PC-9 (cell line): ENCODE data around the gene RNH1. TPM values are rescaled to one million over a fixed set of nuclear protein-coding genes. Genes with fewer than 3 reads are reported as not detected.
A peak's percentile ranks its signal among the peaks of the same experiment; 100 is the strongest.

Experiments used
- Bru-seq: library from RNA; stranded (reverse); fragments of 400-500 nt; gene quantifications from one replicate; lab custom pipeline; 2021; lab: Mats Ljungman, UMichigan
- BruChase-seq, 2 experiments: library from RNA; stranded (reverse); fragments of 400-500 nt; gene quantifications; one replicate each; lab custom pipeline; 2021; lab: Mats Ljungman, UMichigan
- BruUV-seq: library from RNA; stranded (reverse); fragments of 400-500 nt; replicated peaks from 2 replicates; lab custom pipeline; 2021; lab: Mats Ljungman, UMichigan
- CTCF ChIA-PET: fragments of 300-600 bp; sonication (Branson Sonifier 250); formaldehyde crosslinking; loops from one replicate; lab custom pipeline; 2022; ENCODE audit warnings: antibody characterized with exemption; lab: Charles Lee
- POLR2A ChIA-PET: fragments of 300-600 bp; sonication (Branson Sonifier 250); formaldehyde crosslinking; loops from one replicate; lab custom pipeline; 2022; ENCODE audit warnings: antibody characterized with exemption; ENCODE audit not compliant: unreplicated experiment; lab: Charles Lee
- DNase-seq, 2 experiments: peaks; one replicate each; pipeline versions ENCODE4 v3.0.0 to v3.0.0-alpha.2; 2015 to 2022; ENCODE audit warnings: mixed read lengths in 1 of 2
- H2AFZ ChIP-seq: fragments of 200-600 bp; sonication (generic); 2 replicates; pipeline ENCODE4 v1.8.1; 2017; ENCODE audit warnings: antibody characterized with exemption
- H3F3A ChIP-seq: fragments of 200-600 bp; sonication (generic); 2 replicates; pipeline ENCODE4 v1.8.1; 2017; ENCODE audit warnings: antibody characterized with exemption, mild to moderate bottlenecking, low read depth; ENCODE audit not compliant: insufficient read depth
- H3K27ac ChIP-seq: fragments of 200-600 bp; sonication (generic); 2 replicates; pipeline ENCODE4 v1.6.1; 2016; ENCODE audit warnings: mixed run types
- H3K27me3 ChIP-seq: fragments of 200-600 bp; sonication (generic); 2 replicates; pipeline ENCODE4 v1.6.1; 2016; ENCODE audit warnings: low read depth, mixed run types; ENCODE audit not compliant: insufficient read depth
- H3K36me3 ChIP-seq: fragments of 200-600 bp; sonication (generic); 2 replicates; pipeline ENCODE4 v1.6.1; 2016; ENCODE audit warnings: low read depth, mixed run types
- H3K4me1 ChIP-seq: fragments of 200-600 bp; sonication (generic); replicated peaks from 2 replicates; pipeline ENCODE4 v1.6.1; 2016; ENCODE audit warnings: mixed run types; ENCODE audit not compliant: insufficient read depth
- H3K4me2 ChIP-seq: fragments of 200-600 bp; sonication (generic); 2 replicates; pipeline ENCODE4 v1.6.1; 2017; ENCODE audit warnings: mixed run types
- H3K4me3 ChIP-seq: fragments of 200-600 bp; sonication (generic); 2 replicates; pipeline ENCODE4 v1.6.1; 2016; ENCODE audit warnings: mixed run types
- H3K79me2 ChIP-seq: fragments of 200-600 bp; sonication (generic); 2 replicates; pipeline ENCODE4 v1.6.1; 2017; ENCODE audit warnings: low read depth, mixed run types
- H3K9me2 ChIP-seq: fragments of 200-600 bp; sonication (generic); 2 replicates; pipeline ENCODE4 v1.8.1; 2017; ENCODE audit warnings: mild to moderate bottlenecking; ENCODE audit not compliant: insufficient read depth
- H3K9me3 ChIP-seq: fragments of 200-600 bp; sonication (generic); 2 replicates; pipeline ENCODE4 v1.8.1; 2016; ENCODE audit warnings: low read depth; ENCODE audit not compliant: insufficient read depth
- H4K20me1 ChIP-seq: fragments of 200-600 bp; sonication (generic); 2 replicates; pipeline ENCODE4 v1.8.1; 2017; ENCODE audit not compliant: insufficient read depth
- CTCF ChIP-seq: fragments of 200-600 bp; sonication (generic); conservative IDR thresholded peaks from 2 replicates; pipeline ENCODE4 v1.6.1; 2017; ENCODE audit warnings: mixed run types, antibody characterized with exemption, mild to moderate bottlenecking, moderate library complexity
- EZH2 ChIP-seq: fragments of 200-600 bp; sonication (generic); IDR thresholded peaks from 2 replicates; pipeline ENCODE4 v1.8.0; 2017; ENCODE audit warnings: antibody characterized with exemption, low read depth
- intact Hi-C: fragments of 100-400 bp; cut with micrococcal nuclease; formaldehyde crosslinking; loops from one replicate; pipeline ENCODE4 v1.10.0; 2022; ENCODE audit not compliant: unreplicated experiment
- long read RNA-seq: library from polyadenylated mRNA; stranded (forward); transcript quantifications from one replicate; pipeline ENCODE4 v2.0.0, GENCODE V29; 2022
- total RNA-seq: library from RNA; stranded (reverse); gene quantifications from 2 replicates; pipeline ENCODE4 v1.2.3, GENCODE V29; 2021

The RNH1 gene
- total RNA-seq (87.8 and 104 TPM in 2 replicates), Bru-seq, nascent RNA (percentile 60 among the genes with signal in this experiment), BruChase-seq, experiment 1, labeled RNA remaining after a 2-hour chase (percentile 61 among the genes with signal in this experiment), BruChase-seq, experiment 2, labeled RNA remaining after a 6-hour chase (percentile 86 among the genes with signal in this experiment)
- long read RNA-seq, transcript RNH1-206 (10 exons, 1,725 nt), result minor isoform, 64 of 244 reads
- long read RNA-seq, transcript RNH1-203 (10 exons, 1,722 nt), result major isoform, 94 of 244 reads
- long read RNA-seq, transcript RNH1-204 (10 exons, 1,864 nt), result minor isoform, 18 of 244 reads
- long read RNA-seq, transcript RNH1-202 (10 exons, 1,791 nt), result minor isoform, 45 of 244 reads
- long read RNA-seq, partial matches to known transcripts, result 8 of 244 reads
- long read RNA-seq, other reads (novel, unspliced or antisense), result 11 of 244 reads

GRCh38 chr11:506995-507726 lies at the start of gene RNH1:
Gene RNH1, minus strand, starts transcription at chr11:507242. Its CDS starts 5,080 bp downstream, at chr11:502162.
- Histone ChIP-seq H2AFZ (peak within 1 kb of the TSS; percentile 89), H3K79me2 (peaks cover 31% of the 10 kb centered on the region)

GRCh38 chr11:555780-556661 lies 49.0 kb upstream of the RNH1 start:
- H3K4me3 ChIP-seq, result no peak overlapping the region
- H3K9me3 ChIP-seq, result no peaks in the 10 kb centered on the region
- intact Hi-C loops, result no loop called here
- POLR2A ChIA-PET, result no interaction called here
- no peaks in the 10 kb centered on the region for H3K79me2 ChIP-seq
- TF ChIP-seq CTCF, result no peak
- no peak for TF ChIP-seq EZH2
- no peak for DNase-seq
- H3K4me2 ChIP-seq, result no peak overlapping the region
- no peak overlapping the region for H3K27ac ChIP-seq
- no peaks in the 10 kb centered on the region for H3K27me3 ChIP-seq
- H2AFZ ChIP-seq, result no peak overlapping the region
- H3K9me2 ChIP-seq, result no peaks in the 10 kb centered on the region
- H4K20me1 ChIP-seq, result no peaks in the 10 kb centered on the region
- no TSS peak for BruUV-seq
- H3K36me3 ChIP-seq, result no peaks in the 10 kb centered on the region
- H3F3A ChIP-seq, result peaks cover 11% of the 10 kb centered on the region; the same call in 1 of the 2 replicates
- CTCF ChIA-PET, result no interaction called here
- no peaks in the 10 kb centered on the region for H3K4me1 ChIP-seq

More at GRCh38 chr11:506995-507726, at the start of gene RNH1:
- no peaks in the 10 kb centered on the region for H3K9me2 ChIP-seq
- DNase-seq, result peak; percentile 72 to 91
- H3K27ac ChIP-seq, result peak within 1 kb of the TSS; percentile 99
- peak within 1 kb of the TSS; percentile 85 for H3K4me2 ChIP-seq
- H3K36me3 ChIP-seq, result no peaks in the 10 kb centered on the region
- intact Hi-C loops, result loop anchor here (1.0 to 2.0 kb wide), 2 partner anchors 30 to 57 kb away; partner anchors contain the start of genes LRRC56 and PTDSS2
- peak within 1 kb of the TSS; percentile 100 for H3K4me3 ChIP-seq
- BruUV-seq, result no TSS peak
- no peaks in the 10 kb centered on the region for H3K9me3 ChIP-seq
- H3K4me1 ChIP-seq, result peaks cover 5% of the 10 kb centered on the region; the same call in 1 of the 2 replicates
- no peaks in the 10 kb centered on the region; the same call in 1 of the 2 replicates for H4K20me1 ChIP-seq
- peaks cover 4% of the 10 kb centered on the region for H3F3A ChIP-seq
- CTCF ChIA-PET, result no interaction called here
- H3K27me3 ChIP-seq, result no peaks in the 10 kb centered on the region
- no peak for TF ChIP-seq CTCF
- no peak for TF ChIP-seq EZH2
- POLR2A ChIA-PET, result interaction anchor here (0.6 to 1.0 kb wide), 4 partner anchors 38 to 219 kb away, joined by 3 to 10 read pairs (median 5); no protein-coding TSS in a partner anchor
